ENCODE data around the gene CDV3.

GRCh38 chr3:133525435-133525834, 48.1 kb upstream of the CDV3 start:
- TF ChIP-seq CTCF (IDR thresholded peaks at IDR 0.05; ENCODE audit: borderline replicate concordance, extremely low read depth, low read length, poor library complexity, severe bottlenecking) (no peak), EZH2 (IDR thresholded peaks at IDR 0.05; ENCODE audit: borderline replicate concordance, low read depth, low read length, severe bottlenecking) (no peak)
